ENCODE results near the gene COLEC11.

The COLEC11 gene

DNA sequence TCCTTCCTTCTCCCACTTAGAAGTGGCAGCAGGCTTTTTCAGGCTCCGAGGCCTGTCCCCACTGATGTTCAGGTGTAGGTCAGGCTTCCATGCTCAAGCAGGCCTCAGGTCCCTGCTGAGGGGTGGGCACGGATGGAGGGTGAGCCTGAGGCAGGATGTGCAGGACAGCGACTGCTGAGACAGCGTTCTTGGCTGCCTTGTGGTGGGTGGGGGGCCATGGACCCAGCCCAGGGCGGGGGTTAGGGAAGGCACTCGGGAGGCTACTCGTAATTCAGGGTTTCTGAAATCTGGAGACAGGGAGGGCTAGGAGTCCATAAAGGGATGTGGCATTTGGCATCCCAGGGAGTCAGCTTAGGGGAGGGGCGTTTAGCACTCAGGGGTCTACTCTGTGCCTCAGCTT lies 30.3 kb downstream of the COLEC11 start:
- in situ Hi-C loops (cut with MboI; ENCODE audit: low sequenced_read_pairs, unreplicated experiment): no loop called here
- TF ChIP-seq, protein P1, sequence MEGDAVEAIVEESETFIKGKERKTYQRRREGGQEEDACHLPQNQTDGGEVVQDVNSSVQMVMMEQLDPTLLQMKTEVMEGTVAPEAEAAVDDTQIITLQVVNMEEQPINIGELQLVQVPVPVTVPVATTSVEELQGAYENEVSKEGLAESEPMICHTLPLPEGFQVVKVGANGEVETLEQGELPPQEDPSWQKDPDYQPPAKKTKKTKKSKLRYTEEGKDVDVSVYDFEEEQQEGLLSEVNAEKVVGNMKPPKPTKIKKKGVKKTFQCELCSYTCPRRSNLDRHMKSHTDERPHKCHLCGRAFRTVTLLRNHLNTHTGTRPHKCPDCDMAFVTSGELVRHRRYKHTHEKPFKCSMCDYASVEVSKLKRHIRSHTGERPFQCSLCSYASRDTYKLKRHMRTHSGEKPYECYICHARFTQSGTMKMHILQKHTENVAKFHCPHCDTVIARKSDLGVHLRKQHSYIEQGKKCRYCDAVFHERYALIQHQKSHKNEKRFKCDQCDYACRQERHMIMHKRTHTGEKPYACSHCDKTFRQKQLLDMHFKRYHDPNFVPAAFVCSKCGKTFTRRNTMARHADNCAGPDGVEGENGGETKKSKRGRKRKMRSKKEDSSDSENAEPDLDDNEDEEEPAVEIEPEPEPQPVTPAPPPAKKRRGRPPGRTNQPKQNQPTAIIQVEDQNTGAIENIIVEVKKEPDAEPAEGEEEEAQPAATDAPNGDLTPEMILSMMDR (IDR thresholded peaks at IDR 0.05; ENCODE audit: borderline replicate concordance, control extremely low read depth, extremely low read depth, insufficient read depth, missing control alignments): no peak
- no peak for DNase-seq (ENCODE audit: low spot score)

DNA sequence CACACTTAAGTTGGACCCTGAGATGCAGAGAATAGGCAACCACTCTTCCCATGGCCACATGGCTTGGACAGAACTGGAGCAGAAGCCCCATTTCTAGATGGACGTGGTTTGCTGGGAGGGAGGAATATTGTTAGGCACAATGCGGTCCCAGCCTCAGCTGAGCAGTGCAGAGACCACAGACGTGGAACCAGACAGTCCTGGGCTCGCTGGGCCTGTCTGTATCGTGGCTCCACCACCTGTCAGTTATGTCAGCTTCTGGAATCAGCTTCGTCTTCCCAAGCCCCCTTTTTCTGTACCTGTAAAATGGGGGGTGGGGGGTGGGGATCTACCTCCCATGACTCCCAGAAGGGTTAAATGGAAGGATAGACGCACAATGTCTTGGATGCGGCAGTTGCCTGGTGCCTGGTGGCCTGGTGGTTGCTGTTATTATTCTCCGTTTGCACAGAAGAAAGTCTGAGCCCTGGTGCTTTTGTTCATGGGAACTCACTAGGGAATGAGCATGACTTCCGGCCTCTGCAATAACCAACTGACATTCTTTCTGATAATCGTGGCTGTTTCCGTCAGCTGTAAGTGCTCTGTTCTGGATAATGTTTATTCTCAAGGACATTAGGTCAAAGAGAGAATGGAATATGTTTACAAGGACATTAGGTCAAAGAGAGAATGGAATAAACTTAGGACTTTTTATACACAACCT lies 31.4 kb downstream of the COLEC11 start:
- no peak for DNase-seq (ENCODE audit: low spot score)
- in situ Hi-C loops (cut with MboI; ENCODE audit: low sequenced_read_pairs, unreplicated experiment): no loop called here
- TF ChIP-seq, protein P1 (IDR thresholded peaks at IDR 0.05; ENCODE audit: borderline replicate concordance, control extremely low read depth, extremely low read depth, insufficient read depth, missing control alignments): no peak

DNA sequence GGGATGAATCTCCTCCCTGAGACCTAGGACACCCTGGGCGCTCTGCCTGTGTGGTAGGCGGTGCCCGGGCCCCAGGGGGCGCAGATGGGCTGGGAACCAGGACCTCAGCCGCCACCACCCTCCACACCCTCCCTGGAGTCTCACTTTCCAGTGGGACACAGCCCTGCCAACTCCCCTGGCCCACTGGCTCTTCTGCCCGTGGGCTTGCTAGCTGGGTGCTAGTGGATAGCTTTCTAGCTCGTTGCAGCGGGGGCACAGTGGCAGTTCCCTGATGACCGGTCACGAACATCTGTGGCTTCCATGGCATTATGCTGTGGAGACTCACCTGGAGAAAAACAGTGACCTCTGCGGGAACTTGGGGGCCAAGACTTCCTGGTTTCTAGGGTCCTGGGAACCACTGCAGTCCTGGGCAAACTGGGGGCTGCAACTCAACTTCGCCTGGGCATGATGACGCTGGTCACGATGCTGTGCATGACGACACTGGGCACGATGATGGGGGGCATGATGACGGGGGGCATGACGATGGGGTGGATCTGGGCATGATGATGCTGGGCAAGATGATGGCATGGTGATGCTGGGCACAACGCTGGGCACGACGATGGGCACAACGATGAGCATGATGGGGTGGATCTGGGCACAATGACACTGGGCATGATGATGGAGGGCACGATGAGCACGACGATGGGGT lies 32.0 kb downstream of the COLEC11 start:
- DNase-seq (ENCODE audit: low spot score): no peak
- TF ChIP-seq, protein P1 (IDR thresholded peaks at IDR 0.05; ENCODE audit: borderline replicate concordance, control extremely low read depth, extremely low read depth, insufficient read depth, missing control alignments): no peak
- in situ Hi-C loops (cut with MboI; ENCODE audit: low sequenced_read_pairs, unreplicated experiment): no loop called here

DNA sequence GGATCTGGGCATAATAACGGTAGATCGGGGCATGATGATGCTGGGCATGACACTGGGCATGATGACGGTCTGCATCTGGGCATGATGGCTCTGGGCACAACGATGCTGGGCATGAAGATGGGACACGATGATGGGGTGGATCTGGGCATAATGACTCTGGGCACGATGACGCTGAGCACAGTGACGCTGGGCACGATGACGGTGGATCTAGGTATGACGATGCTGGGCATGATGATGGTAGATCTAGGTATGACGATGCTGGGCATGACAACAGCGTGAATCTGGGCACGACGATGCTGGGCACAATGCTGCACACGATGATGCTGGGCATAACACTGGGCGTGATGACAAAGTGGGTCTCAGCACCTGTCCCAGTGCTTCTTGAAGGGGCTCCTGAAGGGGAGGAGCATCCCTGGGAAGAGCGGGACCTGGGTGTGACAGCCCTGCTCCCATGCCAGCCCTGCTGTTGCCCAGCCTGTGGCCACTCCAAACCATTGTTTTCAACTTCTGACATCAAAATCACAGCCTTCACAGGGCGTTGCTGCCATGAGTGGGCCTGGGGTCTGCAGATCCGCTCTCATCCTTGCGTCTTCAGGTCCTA lies 32.7 kb downstream of the COLEC11 start:
- DNase-seq (ENCODE audit: low spot score): no peak
- TF ChIP-seq, protein P1 (IDR thresholded peaks at IDR 0.05; ENCODE audit: borderline replicate concordance, control extremely low read depth, extremely low read depth, insufficient read depth, missing control alignments): no peak
- in situ Hi-C loops (cut with MboI; ENCODE audit: low sequenced_read_pairs, unreplicated experiment): no loop called here

DNA sequence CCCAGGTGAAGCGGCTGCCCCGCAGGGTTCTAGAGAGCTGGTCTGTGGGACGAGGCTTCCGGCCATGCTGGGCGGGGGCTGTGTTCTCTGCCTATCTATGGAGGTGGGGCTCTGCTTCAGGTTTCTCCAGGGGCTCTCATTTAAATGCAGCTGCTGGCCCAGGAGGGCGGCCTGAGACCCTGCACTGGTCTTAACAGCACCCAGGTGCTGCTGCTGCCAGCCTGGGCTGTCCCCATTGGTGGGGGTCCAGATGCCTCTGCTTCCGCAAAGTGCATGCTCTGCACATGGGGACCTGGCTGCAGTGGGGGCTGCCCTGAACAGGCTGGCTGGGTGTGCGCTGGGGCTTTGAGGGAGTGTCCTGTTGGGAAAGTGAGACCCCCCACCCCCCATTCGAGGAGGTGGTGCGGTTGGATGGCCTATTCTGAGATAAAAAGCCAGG lies 33.3 kb downstream of the COLEC11 start:
- in situ Hi-C loops (cut with MboI; ENCODE audit: low sequenced_read_pairs, unreplicated experiment): no loop called here
- no peak for DNase-seq (ENCODE audit: low spot score)
- TF ChIP-seq, protein P1 (IDR thresholded peaks at IDR 0.05; ENCODE audit: borderline replicate concordance, control extremely low read depth, extremely low read depth, insufficient read depth, missing control alignments): no peak

DNA sequence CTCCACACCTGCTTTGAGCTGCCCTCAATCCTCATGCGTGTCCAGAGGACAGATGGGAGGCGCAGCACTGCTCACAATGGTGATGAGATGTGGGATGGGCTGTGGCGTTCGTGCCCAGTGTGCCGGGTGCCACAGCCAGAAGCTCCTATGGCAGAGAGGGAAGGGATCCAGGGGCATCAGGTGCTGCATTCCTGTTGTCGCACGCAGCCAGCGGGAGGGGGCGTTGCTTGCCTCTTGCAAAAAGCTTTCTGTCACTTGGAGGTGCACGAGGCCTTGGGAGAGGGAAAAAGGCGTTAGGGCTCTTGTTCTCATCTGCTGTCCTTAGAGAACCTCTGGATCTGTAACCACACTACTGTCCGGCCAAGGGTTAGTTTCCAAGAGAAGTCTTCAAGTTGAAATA lies 33.9 kb downstream of the COLEC11 start:
- in situ Hi-C loops (cut with MboI; ENCODE audit: low sequenced_read_pairs, unreplicated experiment): no loop called here
- TF ChIP-seq, protein P1 (IDR thresholded peaks at IDR 0.05; ENCODE audit: borderline replicate concordance, control extremely low read depth, extremely low read depth, insufficient read depth, missing control alignments): peak; percentile 7
- DNase-seq (ENCODE audit: low spot score): no peak
